B cell (primary cell): ENCODE measurements around the gene GNG2. TPM values are rescaled to one million over a fixed set of nuclear protein-coding genes. Genes with fewer than 3 reads are reported as not detected.
A peak's percentile ranks its signal among the peaks of the same experiment; 100 is the strongest.

Source experiments
- ATAC-seq: fragments of 200-7000 bp; cut with Tn5 transposase; one replicate; pipeline ENCODE4 v1.10.0; 2021; ENCODE audit warnings: low read depth, mild to moderate bottlenecking, moderate number of reproducible peaks, moderate library complexity
- CTCF ChIA-PET: fragments of 350-600 bp; sonication (Branson Sonifier 250); formaldehyde crosslinking; loops from one replicate; lab custom pipeline; 2021; ENCODE audit warnings: antibody characterized with exemption, inconsistent platforms; lab: Charles Lee
- POLR2A ChIA-PET: fragments of 350-600 bp; sonication (Branson Sonifier 250); formaldehyde crosslinking; loops from one replicate; lab custom pipeline; 2021; ENCODE audit warnings: antibody characterized with exemption; lab: Charles Lee
- DNase-seq: peaks from one replicate; pipeline ENCODE4 v3.0.0; 2013
- H2AFZ ChIP-seq: 2 replicates; pipeline ENCODE4 v1.6.1; 2012; ENCODE audit warnings: mild to moderate bottlenecking, low read depth, low read length; ENCODE audit not compliant: insufficient read depth, poor library complexity, severe bottlenecking
- H3K27ac ChIP-seq, 2 donors: 1 replicate in 1 of 2; 2 replicates in 1 of 2; pipeline ENCODE4 v1.5.1; 2012 to 2013; ENCODE audit warnings: low read length in 2 of 2, mild to moderate bottlenecking in 2 of 2, moderate library complexity in 1 of 2
- H3K27me3 ChIP-seq, 4 experiments: fragments of 200-600 bp in 1 of 4; sonication (generic) in 1 of 4; replicated peaks in 1 of 4; 1 replicate in 2 of 4; 2 replicates in 2 of 4; pipeline versions ENCODE4 v1.6.1 to v1.7.0; 2013 to 2016; ENCODE audit warnings: low read length in 3 of 4, mild to moderate bottlenecking in 2 of 4, mixed read lengths in 1 of 4, moderate library complexity in 1 of 4; ENCODE audit not compliant: insufficient read depth in 4 of 4, control insufficient read depth in 3 of 4; ENCODE audit errors: control extremely low read depth in 1 of 4
- H3K36me3 ChIP-seq, 2 experiments: replicated peaks in 1 of 2; 1 replicate in 1 of 2; 2 replicates in 1 of 2; pipeline versions ENCODE4 v1.6.1 to v1.7.1; 2013; ENCODE audit warnings: low read length in 1 of 2; ENCODE audit not compliant: insufficient read depth in 2 of 2, control insufficient read depth in 1 of 2; ENCODE audit errors: control extremely low read depth in 1 of 2, extremely low read depth in 1 of 2
- H3K4me1 ChIP-seq, 2 donors: fragments of 200-600 bp in 1 of 2; sonication (generic) in 1 of 2; 1 replicate in 1 of 2; 2 replicates in 1 of 2; pipeline versions ENCODE4 v1.5.1 to v1.6.1; 2013 to 2017; ENCODE audit warnings: low read length in 2 of 2; ENCODE audit not compliant: control insufficient read depth in 2 of 2, insufficient read depth in 2 of 2
- H3K4me2 ChIP-seq: replicated peaks from 2 replicates; pipeline ENCODE3; 2012; ENCODE audit warnings: mild to moderate bottlenecking, low read depth, low read length; ENCODE audit not compliant: poor library complexity, severe bottlenecking
- H3K4me3 ChIP-seq, 5 experiments: fragments of 200-600 bp in 1 of 5; sonication (generic) in 1 of 5; 1 replicate in 3 of 5; 2 replicates in 2 of 5; pipeline versions ENCODE4 v1.5.1 to v1.7.0; 2011 to 2016; ENCODE audit warnings: low read length in 4 of 5, mild to moderate bottlenecking in 4 of 5, low read depth in 2 of 5, control low read depth in 1 of 5, moderate library complexity in 1 of 5; ENCODE audit not compliant: insufficient read depth in 1 of 5; ENCODE audit errors: control extremely low read depth in 1 of 5, extremely low read depth in 1 of 5
- H3K79me2 ChIP-seq: fragments of 200-600 bp; sonication (generic); one replicate; pipeline ENCODE4 v1.6.0; 2016; ENCODE audit warnings: low read length; ENCODE audit not compliant: control insufficient read depth, insufficient read depth
- H3K9ac ChIP-seq: fragments of 200-600 bp; sonication (generic); 2 replicates; pipeline ENCODE4 v1.6.1; 2017; ENCODE audit warnings: mild to moderate bottlenecking, low read length, moderate library complexity
- H3K9me3 ChIP-seq, 3 donors: one replicate each; pipeline versions ENCODE4 v1.6.1 to v1.7.1; 2013; ENCODE audit warnings: low read length in 2 of 3; ENCODE audit not compliant: control insufficient read depth in 2 of 3, insufficient read depth in 1 of 3; ENCODE audit errors: control extremely low read depth in 1 of 3
- H4K20me1 ChIP-seq: 2 replicates; pipeline ENCODE4 v1.6.0; 2012; ENCODE audit warnings: mild to moderate bottlenecking, low read length; ENCODE audit not compliant: insufficient read depth, control insufficient read depth, poor library complexity, severe bottlenecking
- H3K27ac Mint-ChIP-seq: one replicate; pipeline ENCODE4 v1.8.0; 2021; ENCODE audit warnings: mixed read lengths
- H3K27me3 Mint-ChIP-seq: one replicate; pipeline ENCODE4 v1.8.0; 2021; ENCODE audit warnings: mixed read lengths
- H3K4me1 Mint-ChIP-seq: one replicate; pipeline ENCODE4 v1.8.0; 2021; ENCODE audit warnings: mixed read lengths
- H3K4me3 Mint-ChIP-seq: one replicate; pipeline ENCODE4 v1.8.0; 2021; ENCODE audit warnings: mixed read lengths
- H3K9me3 Mint-ChIP-seq: one replicate; pipeline ENCODE4 v1.8.0; 2022; ENCODE audit warnings: mixed read lengths; ENCODE audit not compliant: insufficient read depth
- EZH2 ChIP-seq: IDR thresholded peaks from 2 replicates; pipeline ENCODE4 v1.6.1; 2012; ENCODE audit warnings: borderline replicate concordance, low read depth, mild to moderate bottlenecking, moderate library complexity, low read length; ENCODE audit not compliant: insufficient read depth, poor library complexity, severe bottlenecking
- WGBS: methylation state at CpG from one replicate; pipeline ENCODE4 v1.1.5; 2013; ENCODE audit warnings: missing lambda C conversion rate; ENCODE audit not compliant: insufficient coverage; 5-methylcytosine and 5-hydroxymethylcytosine counted together
- intact Hi-C: fragments of 100-400 bp; cut with micrococcal nuclease; formaldehyde crosslinking; loops from one replicate; pipeline ENCODE4 v1.10.0; 2022
- polyA plus RNA-seq: library from polyadenylated mRNA; depleted of rRNA; stranded (reverse); fragments of >200 nt; gene quantifications from 2 replicates; pipeline ENCODE4 v1.2.3, GENCODE V29; 2012
- total RNA-seq, 2 donors: library from RNA; stranded (reverse); fragments of 120-200 nt in 1 of 2; gene quantifications; 1 replicate in 1 of 2; 2 replicates in 1 of 2; pipeline versions ENCODE4 v1.2.3 to v1.2.4, GENCODE V29; 2013 to 2022
- TF ChIP-seq, protein P1 (sequence below): fragments of 200-600 bp; IDR thresholded peaks from one replicate; pipeline ENCODE4 v1.8.0; 2022; ENCODE audit warnings: antibody characterized with exemption, mild to moderate bottlenecking

Gene GNG2
- total and polyA plus RNA-seq, 2 donors (not counting 1 experiment from before 2014, with no cell fraction given), result 21.9 to 57.6 TPM

DNA sequence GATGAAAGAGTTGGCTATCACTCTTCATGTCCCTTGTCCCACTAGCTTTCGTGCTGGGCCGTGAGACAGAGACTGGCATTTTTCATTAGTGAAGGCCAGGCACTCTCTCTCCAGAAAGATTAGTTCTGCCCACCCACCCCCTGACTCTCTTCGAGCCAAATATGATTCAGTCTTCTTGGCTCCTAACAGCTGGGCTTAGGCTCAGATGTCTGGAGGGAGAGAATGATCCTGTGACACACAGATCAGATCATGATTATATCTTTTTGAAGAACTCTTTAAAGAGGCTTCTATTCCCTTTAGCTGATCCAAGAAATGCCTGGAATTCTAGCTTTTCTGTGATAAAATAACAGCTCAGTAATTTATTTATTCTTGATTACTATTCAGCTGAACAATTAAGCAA lies 5.2 kb upstream of the GNG2 start:
- Histone ChIP-seq H3K9ac (no peak overlapping the region), H3K79me2 (no peaks in the 10 kb centered on the region), H3K4me3 (no peak overlapping the region), H3K27ac (no peak overlapping the region), H3K4me2 (no peak overlapping the region), H2AFZ (no peak overlapping the region), H3K9me3 (no peaks in the 10 kb centered on the region), H3K27me3 (no peaks in the 10 kb centered on the region), H3K4me1 (peaks cover 7% of the 10 kb centered on the region in 2 donors), H3K36me3 (no peaks in the 10 kb centered on the region), H4K20me1 (no peaks in the 10 kb centered on the region)
- no peak for TF ChIP-seq EZH2
- TF ChIP-seq, protein P1, sequence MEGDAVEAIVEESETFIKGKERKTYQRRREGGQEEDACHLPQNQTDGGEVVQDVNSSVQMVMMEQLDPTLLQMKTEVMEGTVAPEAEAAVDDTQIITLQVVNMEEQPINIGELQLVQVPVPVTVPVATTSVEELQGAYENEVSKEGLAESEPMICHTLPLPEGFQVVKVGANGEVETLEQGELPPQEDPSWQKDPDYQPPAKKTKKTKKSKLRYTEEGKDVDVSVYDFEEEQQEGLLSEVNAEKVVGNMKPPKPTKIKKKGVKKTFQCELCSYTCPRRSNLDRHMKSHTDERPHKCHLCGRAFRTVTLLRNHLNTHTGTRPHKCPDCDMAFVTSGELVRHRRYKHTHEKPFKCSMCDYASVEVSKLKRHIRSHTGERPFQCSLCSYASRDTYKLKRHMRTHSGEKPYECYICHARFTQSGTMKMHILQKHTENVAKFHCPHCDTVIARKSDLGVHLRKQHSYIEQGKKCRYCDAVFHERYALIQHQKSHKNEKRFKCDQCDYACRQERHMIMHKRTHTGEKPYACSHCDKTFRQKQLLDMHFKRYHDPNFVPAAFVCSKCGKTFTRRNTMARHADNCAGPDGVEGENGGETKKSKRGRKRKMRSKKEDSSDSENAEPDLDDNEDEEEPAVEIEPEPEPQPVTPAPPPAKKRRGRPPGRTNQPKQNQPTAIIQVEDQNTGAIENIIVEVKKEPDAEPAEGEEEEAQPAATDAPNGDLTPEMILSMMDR, result no peak
- H3K4me1 Mint-ChIP-seq, result peaks cover 46% of the 10 kb centered on the region
- CTCF ChIA-PET, result interaction anchor here (1.0 kb wide), 1 partner anchor 27 kb away, joined by 3 read pairs; no protein-coding TSS in a partner anchor
- WGBS, result 94% methylated on average over 2 of the region's 3 CpGs
- no peak overlapping the region for H3K27ac Mint-ChIP-seq
- ATAC-seq (no peak), DNase-seq (no peak)
- no peaks in the 10 kb centered on the region for H3K27me3 Mint-ChIP-seq
- POLR2A ChIA-PET, result no interaction called here
- peaks cover 5% of the 10 kb centered on the region for H3K9me3 Mint-ChIP-seq
- no peak overlapping the region for H3K4me3 Mint-ChIP-seq
- intact Hi-C loops, result no loop called here

DNA sequence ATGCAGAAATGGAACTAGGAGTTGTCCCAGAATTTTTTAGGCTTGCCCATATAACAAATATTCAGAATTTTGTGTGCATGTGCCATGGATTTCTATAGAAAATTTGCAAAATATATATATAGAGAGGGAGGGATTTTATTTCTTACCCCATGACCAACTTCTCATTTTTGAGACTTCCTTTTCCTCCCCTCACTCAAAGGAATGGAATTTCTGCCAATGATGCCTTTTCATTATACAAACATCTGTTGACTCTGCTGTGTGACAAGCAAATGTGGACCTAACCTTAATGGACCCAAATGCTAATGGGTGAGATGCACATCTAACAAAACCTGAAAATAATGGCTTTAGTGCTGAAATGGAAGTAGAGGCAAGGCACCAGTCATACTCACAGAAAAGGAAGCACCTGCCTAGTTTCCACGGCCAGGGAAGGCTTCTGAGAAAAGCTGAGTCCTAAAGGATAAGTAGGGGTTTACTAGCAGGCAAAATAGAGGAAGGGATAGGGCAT lies 3.6 kb upstream of the GNG2 start:
- ATAC-seq (no peak), DNase-seq (no peak)
- Mint-ChIP-seq H3K27ac (peak overlapping the region; percentile 70), H3K9me3 (peaks cover 5% of the 10 kb centered on the region), H3K4me3 (no peak overlapping the region), H3K4me1 (peaks cover 51% of the 10 kb centered on the region), H3K27me3 (no peaks in the 10 kb centered on the region)
- no peak overlapping the region for H3K9ac ChIP-seq
- CTCF ChIA-PET, result no interaction called here
- peaks cover 7% of the 10 kb centered on the region for H3K79me2 ChIP-seq
- no peaks in the 10 kb centered on the region for H4K20me1 ChIP-seq
- H3K4me2 ChIP-seq, result no peak overlapping the region
- H3K27me3 ChIP-seq, result no peaks in the 10 kb centered on the region
- WGBS, result 89% methylated on average over 1 of the region's 1 CpG
- TF ChIP-seq, protein P1, result no peak
- TF ChIP-seq EZH2, result no peak
- no peak overlapping the region for H2AFZ ChIP-seq
- intact Hi-C loops, result no loop called here
- H3K4me1 ChIP-seq, result peaks cover 13 to 15% of the 10 kb centered on the region in 2 donors
- POLR2A ChIA-PET, result no interaction called here
- no peak overlapping the region for H3K4me3 ChIP-seq
- no peaks in the 10 kb centered on the region for H3K36me3 ChIP-seq
- H3K9me3 ChIP-seq, result no peaks in the 10 kb centered on the region
- no peak overlapping the region for H3K27ac ChIP-seq
